ENCODE results near the gene ME2. TPM values are rescaled to one million over a fixed set of nuclear protein-coding genes. Genes with fewer than 3 reads are reported as not detected.
"Not testable (repeated sequence)": the region's sequence is repeated elsewhere in the genome, so short reads cannot be mapped to it uniquely, and the experiment has no call there.

The ME2 gene
- total RNA-seq: 10 to 100 TPM; 32.6 to 55.8 (median 48.0) TPM

GRCh38 chr18:50878345-50879301 lies at the start of gene ME2:
ME2 (plus strand) TSS chr18:50879118; CDS start chr18:50895821, 16,703 bp downstream.
- Histone ChIP-seq H3K4me1 (peaks cover 0 to 25% (median 10%) of the 10 kb centered on the region in 4 donors), H3K4me3 (peak within 1 kb of the TSS; percentile 52 to 99 (median 92)), H3K9me3 (no peaks in the 10 kb centered on the region), H3K36me3 (no peaks in the 10 kb centered on the region), H3K27me3 (no peaks in the 10 kb centered on the region), H3K27ac (peak within 1 kb of the TSS; percentile 91 to 96 (median 94))
- DNase-seq (ENCODE audit: low spot score in 2 of 2): peak; percentile 81 to 83
- TF ChIP-seq CTCF (IDR thresholded peaks at IDR 0.05) (peak in 1 of 5 experiments; percentile 30), POLR2A (IDR thresholded peaks at IDR 0.05) (peak; percentile 87 to 94), EP300 (IDR thresholded peaks at IDR 0.05) (peak in 1 of 2 donors; percentile 82)
- WGBS, 2 donors: 0 to 2% methylated on average over 32 to 64 of the region's 78 CpGs

GRCh38 chr18:50829644-50830043 lies 49.3 kb upstream of the ME2 start:
- WGBS, 2 donors: 85 to 87% methylated on average over 5 of the region's 5 CpGs
- Histone ChIP-seq H3K27me3 (no peaks in the 10 kb centered on the region), H3K4me1 (no peaks in the 10 kb centered on the region), H3K27ac (peak overlapping the region in 1 of 4 donors; percentile 36), H3K36me3 (no peaks in the 10 kb centered on the region), H3K4me3 (no peak overlapping the region), H3K9me3 (no peaks in the 10 kb centered on the region)
- TF ChIP-seq POLR2A (IDR thresholded peaks at IDR 0.05) (no peak), CTCF (IDR thresholded peaks at IDR 0.05) (no peak), EP300 (IDR thresholded peaks at IDR 0.05) (no peak)
- no peak for DNase-seq (ENCODE audit: low spot score in 2 of 2)

- WGBS, 2 donors: 85 to 91% methylated on average over 5 of the region's 5 CpGs
- peak overlapping the region in 2 of 4 donors; percentile 22 to 36 for H3K27ac ChIP-seq
- TF ChIP-seq EP300 (IDR thresholded peaks at IDR 0.05) (peak in 1 of 2 donors; percentile 61), CTCF (IDR thresholded peaks at IDR 0.05) (no peak)
- no peak overlapping the region for H3K4me3 ChIP-seq
- H3K36me3 ChIP-seq: no peaks in the 10 kb centered on the region
- no peaks in the 10 kb centered on the region for H3K9me3 ChIP-seq
- H3K4me1 ChIP-seq: no peaks in the 10 kb centered on the region
- DNase-seq (ENCODE audit: low spot score in 2 of 2): peak in 1 of 2 donors; percentile 14
- H3K27me3 ChIP-seq: no peaks in the 10 kb centered on the region
These were observed 48.4 kb upstream of the ME2 start for GRCh38 chr18:50830544-50830943.

- no peak overlapping the region for H3K27ac ChIP-seq
- no peaks in the 10 kb centered on the region for H3K36me3 ChIP-seq
- H3K4me3 ChIP-seq: no peak overlapping the region
- DNase-seq (ENCODE audit: low spot score in 2 of 2): no peak
- no peaks in the 10 kb centered on the region for H3K27me3 ChIP-seq
- WGBS, 2 donors: 92 to 95% methylated on average over 2 of the region's 2 CpGs
- H3K4me1 ChIP-seq: peaks cover 0 to 5% (median 0%) of the 10 kb centered on the region in 4 donors
- no peaks in the 10 kb centered on the region for H3K9me3 ChIP-seq
- TF ChIP-seq EP300 (IDR thresholded peaks at IDR 0.05) (no peak), CTCF (IDR thresholded peaks at IDR 0.05) (no peak), POLR2A (IDR thresholded peaks at IDR 0.05) (no peak)
These were observed 46.2 kb upstream of the ME2 start for GRCh38 chr18:50832754-50833153.

- not testable (repeated sequence) for H3K27ac ChIP-seq; H3K36me3 ChIP-seq; H3K4me3 ChIP-seq; H3K27me3 ChIP-seq; H3K4me1 ChIP-seq; DNase-seq (ENCODE audit: low spot score in 2 of 2); H3K9me3 ChIP-seq
- 94 to 96% methylated on average over 7 of the region's 7 CpGs for WGBS, 2 donors
These were observed 45.4 kb upstream of the ME2 start for GRCh38 chr18:50833496-50833895.

Data from tibial nerve (tissue), 4 donors.